HL-60/S4 treated with phorbol 12-myristate 13-acetate at 8.2 ng/mL for 4 days and 3 days (cell line): ENCODE data around the gene CDH15.

Experiments used
- in situ Hi-C: fragments of 300-500 bp; cut with MboI; formaldehyde crosslinking; loops from 2 replicates; pipeline ENCODE4 v1.15.0; 2022; ENCODE audit warnings: low sequenced_read_pairs

The CDH15 gene, protein sequence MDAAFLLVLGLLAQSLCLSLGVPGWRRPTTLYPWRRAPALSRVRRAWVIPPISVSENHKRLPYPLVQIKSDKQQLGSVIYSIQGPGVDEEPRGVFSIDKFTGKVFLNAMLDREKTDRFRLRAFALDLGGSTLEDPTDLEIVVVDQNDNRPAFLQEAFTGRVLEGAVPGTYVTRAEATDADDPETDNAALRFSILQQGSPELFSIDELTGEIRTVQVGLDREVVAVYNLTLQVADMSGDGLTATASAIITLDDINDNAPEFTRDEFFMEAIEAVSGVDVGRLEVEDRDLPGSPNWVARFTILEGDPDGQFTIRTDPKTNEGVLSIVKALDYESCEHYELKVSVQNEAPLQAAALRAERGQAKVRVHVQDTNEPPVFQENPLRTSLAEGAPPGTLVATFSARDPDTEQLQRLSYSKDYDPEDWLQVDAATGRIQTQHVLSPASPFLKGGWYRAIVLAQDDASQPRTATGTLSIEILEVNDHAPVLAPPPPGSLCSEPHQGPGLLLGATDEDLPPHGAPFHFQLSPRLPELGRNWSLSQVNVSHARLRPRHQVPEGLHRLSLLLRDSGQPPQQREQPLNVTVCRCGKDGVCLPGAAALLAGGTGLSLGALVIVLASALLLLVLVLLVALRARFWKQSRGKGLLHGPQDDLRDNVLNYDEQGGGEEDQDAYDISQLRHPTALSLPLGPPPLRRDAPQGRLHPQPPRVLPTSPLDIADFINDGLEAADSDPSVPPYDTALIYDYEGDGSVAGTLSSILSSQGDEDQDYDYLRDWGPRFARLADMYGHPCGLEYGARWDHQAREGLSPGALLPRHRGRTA

GRCh38 chr16:89171216-89172170, at the start of gene CDH15:
CDH15 (plus strand) TSS chr16:89171748; CDS start chr16:89171832, 84 bp downstream.
- in situ Hi-C loops, result no loop called here

GRCh38 chr16:89122322-89122851, 49.2 kb upstream of the CDH15 start:
- in situ Hi-C loops, result no loop called here

DNA sequence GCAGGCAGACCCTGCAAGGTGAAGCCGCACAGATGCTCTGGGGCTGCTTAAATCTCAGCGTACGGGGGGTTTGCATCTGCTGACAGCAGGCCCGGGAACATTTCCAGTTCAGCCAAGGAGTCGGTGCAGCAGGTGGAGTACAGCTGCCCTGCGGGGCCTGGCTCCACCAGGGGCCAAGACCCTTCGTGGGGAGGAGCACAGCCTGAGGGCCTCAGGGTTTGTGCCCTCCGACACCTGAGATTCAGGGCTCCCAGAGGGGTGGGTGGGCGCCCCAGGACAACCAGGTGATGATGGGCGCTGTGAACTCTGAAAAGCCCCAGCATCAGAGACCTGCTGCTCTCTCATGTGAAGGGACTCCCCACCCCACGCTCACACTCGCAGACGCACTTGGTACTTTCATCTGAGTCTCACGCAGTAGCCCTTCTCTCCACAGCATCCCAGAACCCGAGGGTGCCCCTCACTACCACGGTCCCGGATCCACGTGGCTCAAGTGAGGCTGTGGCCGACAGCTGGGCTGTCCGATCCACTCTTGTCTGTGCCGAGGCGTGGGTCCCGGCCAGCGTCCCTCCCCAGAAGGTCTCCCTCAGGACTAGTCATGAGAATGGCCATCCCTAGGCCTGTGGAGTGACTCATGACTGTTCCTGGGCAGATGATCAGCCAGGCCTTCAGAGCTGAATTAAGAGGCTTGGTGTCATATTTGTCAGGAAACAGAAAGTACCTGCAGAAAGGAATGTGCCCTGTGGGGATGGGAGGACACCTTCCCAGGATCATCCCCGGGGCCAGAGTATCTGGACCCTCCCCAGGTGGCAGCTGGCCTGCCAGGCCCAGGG, 48.3 kb upstream of the CDH15 start:
- in situ Hi-C loops, result no loop called here

DNA sequence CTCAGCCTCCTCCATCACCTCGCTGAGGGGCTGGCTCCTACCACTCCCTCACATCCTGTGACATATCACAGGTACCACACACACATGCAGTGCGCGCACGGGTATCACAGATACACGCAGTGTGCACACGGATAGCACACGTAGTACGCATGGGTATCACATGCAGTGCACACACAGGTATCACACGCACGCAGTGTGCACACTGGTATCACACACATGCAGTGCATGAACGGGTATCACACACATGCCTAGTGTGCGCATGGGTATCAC, 47.8 kb upstream of the CDH15 start:
- in situ Hi-C loops, result no loop called here

DNA sequence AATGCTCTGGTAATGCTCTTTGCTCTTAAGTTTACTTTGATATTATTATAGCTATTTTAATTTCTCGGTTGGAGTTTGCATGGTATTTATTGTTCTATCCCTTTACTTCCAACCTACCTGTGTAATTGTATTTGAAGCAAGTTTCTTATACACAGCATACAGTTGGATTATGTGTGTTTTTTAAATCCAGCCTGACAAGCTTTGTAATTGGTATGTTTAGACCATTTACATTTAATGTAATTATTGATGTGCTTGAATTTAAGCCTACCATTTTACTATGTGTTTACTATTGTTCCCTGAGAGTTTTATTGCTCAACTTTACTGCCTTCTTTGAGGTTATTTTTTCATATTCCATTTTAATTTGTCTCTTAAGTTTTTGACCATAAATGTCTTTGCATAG, 42.2 kb upstream of the CDH15 start:
- in situ Hi-C loops, result no loop called here

GRCh38 chr16:89130448-89130847, 41.1 kb upstream of the CDH15 start:
- in situ Hi-C loops, result no loop called here

GRCh38 chr16:89131783-89132182, 39.8 kb upstream of the CDH15 start:
- in situ Hi-C loops, result no loop called here

- in situ Hi-C loops, result no loop called here
These were observed 39.1 kb upstream of the CDH15 start for GRCh38 chr16:89132194-89133005.

DNA sequence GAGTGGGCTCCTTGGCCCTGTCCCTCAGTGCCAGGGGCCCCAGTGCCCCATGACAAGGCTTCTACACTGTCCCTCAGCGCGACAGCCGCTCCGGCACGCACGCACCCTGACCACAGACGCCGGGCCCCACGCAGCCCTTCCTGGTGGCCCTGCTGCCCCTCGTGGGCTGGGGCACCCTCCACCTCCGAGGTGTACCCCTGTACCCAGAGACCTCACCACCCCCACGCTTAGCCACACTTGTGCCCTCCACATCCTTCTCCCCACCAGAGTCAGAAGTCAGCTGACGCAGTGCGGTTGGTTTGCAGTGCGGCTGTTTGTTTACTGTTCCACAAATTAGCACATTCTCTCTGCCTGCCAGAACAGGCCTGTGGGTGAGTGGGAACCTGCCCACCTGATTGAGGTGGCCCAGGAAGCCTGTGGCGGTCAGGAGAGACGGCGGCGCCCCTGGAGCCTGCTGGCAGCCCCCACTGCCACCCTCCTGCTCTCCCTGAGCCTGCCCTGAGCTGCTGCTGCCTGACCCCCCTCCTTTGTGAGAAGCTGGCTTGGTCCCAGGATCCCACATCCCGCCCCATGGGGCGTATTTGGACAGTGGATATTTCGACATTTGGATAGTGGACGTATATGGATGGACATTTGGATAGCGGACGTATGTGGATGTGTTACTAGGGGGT, 38.0 kb upstream of the CDH15 start:
- in situ Hi-C loops, result no loop called here

- in situ Hi-C loops, result no loop called here
These were observed 37.3 kb upstream of the CDH15 start for GRCh38 chr16:89134269-89134668.

DNA sequence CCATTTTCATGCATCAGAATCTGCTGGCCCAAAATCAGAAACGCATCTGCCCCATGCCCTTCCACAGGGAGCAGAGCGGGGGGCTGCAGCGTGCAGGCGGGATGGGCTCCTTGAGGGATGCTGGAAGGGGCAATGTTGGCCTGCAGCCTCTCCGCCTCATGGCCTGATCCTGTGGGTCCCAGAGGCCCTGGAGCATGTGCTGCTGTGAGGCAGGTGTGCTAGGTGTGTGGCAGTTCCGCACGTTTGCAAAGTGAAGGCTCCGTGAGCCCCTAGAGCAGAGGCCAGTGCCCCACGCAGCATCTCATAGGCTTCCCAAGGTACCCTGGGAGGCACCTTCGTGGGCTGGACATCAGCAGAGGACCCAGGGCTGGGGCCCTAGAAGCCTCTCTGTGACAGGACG, 36.4 kb upstream of the CDH15 start:
- in situ Hi-C loops, result no loop called here

GRCh38 chr16:89135971-89136765, 35.4 kb upstream of the CDH15 start:
- in situ Hi-C loops, result no loop called here

GRCh38 chr16:89136931-89137330, 34.6 kb upstream of the CDH15 start:
- in situ Hi-C loops, result no loop called here

- in situ Hi-C loops, result no loop called here
These were observed 33.7 kb upstream of the CDH15 start for GRCh38 chr16:89137666-89138512.

- in situ Hi-C loops, result no loop called here
These were observed 33.1 kb upstream of the CDH15 start for GRCh38 chr16:89138513-89138795.

DNA sequence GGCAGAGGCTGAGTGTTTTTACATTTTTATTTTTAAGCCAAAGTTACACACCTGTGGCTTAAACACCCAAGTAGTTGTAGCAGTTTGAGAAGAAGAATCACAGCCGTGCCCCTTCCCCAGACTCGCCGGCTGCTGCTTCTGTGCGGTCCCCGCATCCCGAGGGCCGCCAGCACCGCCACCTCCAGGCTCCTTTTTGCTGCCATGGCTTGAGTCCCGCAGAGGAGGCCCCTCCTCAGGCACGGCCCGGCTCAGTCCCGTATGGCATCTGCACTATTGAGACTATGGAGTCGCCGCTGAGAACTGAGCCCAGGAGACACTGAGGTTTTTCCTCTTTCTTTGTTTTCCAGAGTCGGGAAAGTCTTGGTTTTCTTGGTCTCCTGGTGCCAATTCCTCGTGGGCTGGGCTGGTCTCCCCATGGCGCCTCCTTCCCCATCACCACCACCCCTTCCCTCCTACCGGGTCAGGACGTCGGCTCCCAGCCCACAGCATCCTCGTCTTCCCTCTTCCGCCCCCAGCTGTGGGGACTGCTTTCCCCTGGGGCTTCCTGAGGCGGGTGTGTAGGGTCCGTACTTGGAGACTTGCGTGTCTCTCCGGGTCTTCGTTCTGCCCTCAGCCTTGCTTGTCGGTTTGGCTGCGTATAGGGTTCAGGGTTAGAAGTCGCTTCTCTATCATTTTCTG, 32.6 kb upstream of the CDH15 start:
- in situ Hi-C loops, result no loop called here

DNA sequence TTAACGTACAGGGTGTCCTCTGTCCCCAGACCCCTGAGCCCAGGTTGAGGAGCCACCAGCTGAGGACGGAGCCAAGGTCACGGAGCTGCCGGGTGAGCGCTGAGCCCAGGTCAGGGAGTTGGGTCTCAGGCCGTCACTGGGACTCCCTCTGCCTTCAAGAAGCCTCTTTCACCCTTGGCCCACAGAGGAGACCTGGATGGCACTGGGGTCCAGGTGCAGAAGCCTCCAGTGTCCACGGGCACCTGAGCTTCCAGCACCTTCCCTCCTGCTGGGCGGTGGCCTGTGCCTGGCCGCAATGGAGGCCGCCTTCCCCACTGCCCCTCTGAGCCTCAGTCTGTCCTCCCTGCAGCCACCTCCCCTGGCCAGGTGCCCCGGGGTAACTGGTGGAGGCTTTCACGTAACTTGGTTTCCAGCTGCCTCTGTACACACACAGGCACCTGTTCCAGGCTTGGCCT, 31.6 kb upstream of the CDH15 start:
- in situ Hi-C loops, result no loop called here
